Adrenal gland (tissue), 5 donors: ENCODE results near the gene STK32C.

Experiments
- POLR2A ChIP-seq, 2 donors: fragments of 450-650 bp; IDR thresholded peaks; one replicate each; pipeline ENCODE4 v1.6.1; 2017; ENCODE audit warnings: antibody characterized with exemption in 2 of 2, mild to moderate bottlenecking in 2 of 2, moderate library complexity in 1 of 2
- TF ChIP-seq, protein P1 (sequence below), 6 experiments: fragments of 450-650 bp in 4 of 6; fragments of 200-600 bp in 2 of 6; sonication (generic) in 1 of 6; IDR thresholded peaks; 1 replicate in 5 of 6; 2 replicates in 1 of 6; pipeline versions ENCODE4 v1.5.1 to v1.8.0; 2016 to 2021; ENCODE audit warnings: antibody characterized with exemption in 6 of 6, mild to moderate bottlenecking in 2 of 6, moderate library complexity in 1 of 6
- donor health status: DM: no; HTN: no; CAD: no.

DNA sequence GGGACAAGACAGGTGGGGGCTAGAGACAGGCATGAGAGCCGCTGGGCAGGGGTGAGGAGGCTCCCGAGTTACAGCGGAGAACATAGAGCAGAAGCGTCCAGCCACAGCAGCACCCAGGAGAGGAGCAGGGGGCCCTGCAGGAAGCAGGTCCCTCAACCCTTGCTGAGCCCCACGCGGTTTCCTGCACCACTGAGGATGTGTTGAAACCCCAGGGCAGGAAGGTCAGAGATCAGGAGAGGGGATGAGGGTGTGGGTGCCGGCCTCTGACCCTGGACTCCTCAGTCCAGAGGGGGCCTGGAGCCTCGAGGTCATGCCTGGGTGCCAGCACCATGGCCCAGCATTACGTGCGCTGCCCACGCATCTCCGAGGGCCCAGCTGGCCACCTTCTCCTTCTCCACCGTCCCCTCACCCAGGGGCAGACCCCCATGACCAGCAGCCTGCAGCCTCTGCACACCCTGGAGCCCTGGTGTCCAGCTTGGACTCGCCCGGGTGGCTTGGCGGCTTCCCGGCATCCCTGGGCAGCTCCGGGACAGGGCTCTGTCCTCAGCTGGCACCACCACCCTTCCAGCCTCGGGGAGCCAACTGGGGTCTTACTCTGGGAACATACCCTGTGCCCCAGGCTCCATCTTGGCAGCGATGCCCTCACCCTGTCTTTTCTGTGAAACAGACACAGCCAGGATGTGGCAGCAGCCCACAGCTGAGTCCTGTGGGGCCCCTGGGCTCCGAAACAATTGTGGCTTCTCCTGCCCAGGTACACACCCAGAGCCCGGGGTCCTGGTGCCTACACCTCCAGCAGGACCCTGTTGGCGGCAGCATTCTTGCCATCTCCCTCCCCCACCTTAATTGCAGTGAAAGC lies 52.0 kb downstream of the STK32C start:
- TF ChIP-seq, protein P1, sequence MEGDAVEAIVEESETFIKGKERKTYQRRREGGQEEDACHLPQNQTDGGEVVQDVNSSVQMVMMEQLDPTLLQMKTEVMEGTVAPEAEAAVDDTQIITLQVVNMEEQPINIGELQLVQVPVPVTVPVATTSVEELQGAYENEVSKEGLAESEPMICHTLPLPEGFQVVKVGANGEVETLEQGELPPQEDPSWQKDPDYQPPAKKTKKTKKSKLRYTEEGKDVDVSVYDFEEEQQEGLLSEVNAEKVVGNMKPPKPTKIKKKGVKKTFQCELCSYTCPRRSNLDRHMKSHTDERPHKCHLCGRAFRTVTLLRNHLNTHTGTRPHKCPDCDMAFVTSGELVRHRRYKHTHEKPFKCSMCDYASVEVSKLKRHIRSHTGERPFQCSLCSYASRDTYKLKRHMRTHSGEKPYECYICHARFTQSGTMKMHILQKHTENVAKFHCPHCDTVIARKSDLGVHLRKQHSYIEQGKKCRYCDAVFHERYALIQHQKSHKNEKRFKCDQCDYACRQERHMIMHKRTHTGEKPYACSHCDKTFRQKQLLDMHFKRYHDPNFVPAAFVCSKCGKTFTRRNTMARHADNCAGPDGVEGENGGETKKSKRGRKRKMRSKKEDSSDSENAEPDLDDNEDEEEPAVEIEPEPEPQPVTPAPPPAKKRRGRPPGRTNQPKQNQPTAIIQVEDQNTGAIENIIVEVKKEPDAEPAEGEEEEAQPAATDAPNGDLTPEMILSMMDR (IDR thresholded peaks at IDR 0.05), result no peak
- TF ChIP-seq POLR2A (IDR thresholded peaks at IDR 0.05), result no peak
